ENCODE measurements around the gene TFDP1.

TFDP1 gene

DNA sequence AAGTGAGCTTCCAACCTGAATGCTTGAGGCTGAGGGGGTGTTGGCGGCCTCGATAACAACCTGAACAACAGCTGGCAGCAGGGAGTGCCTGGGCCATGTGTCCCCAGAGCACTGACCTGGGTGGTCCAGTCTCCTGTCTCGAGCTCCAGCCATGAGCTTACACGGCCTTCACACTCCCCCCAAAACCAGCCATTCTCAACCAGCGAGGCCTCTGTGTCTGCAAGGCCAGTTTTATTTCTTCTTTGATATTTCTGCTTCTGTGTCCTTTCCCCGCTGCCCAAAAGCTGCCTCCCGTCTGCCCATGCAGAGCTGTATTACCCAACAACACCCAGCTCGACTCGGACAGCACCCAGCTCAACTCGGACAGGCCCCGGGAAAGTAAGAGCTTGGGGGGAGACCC, 32.5 kb upstream of the TFDP1 start:
- H3K4me3 ChIP-seq (ENCODE audit: low read length): no peak overlapping the region
- no peak overlapping the region for H3K9ac ChIP-seq (ENCODE audit: low read depth, low read length)
- peaks cover 59% of the 10 kb centered on the region for H3K36me3 ChIP-seq (ENCODE audit: insufficient read depth, low read length)
- H3K4me2 ChIP-seq (ENCODE audit: low read length): no peak overlapping the region
- H3K27me3 ChIP-seq (ENCODE audit: control insufficient read depth, insufficient read depth, low read length): no peaks in the 10 kb centered on the region
- H3K4me1 ChIP-seq (ENCODE audit: control insufficient read depth, insufficient read depth, low read length): peaks cover 10% of the 10 kb centered on the region
- H3K9me3 ChIP-seq (replicated peaks; ENCODE audit: low read length): no peaks in the 10 kb centered on the region

DNA sequence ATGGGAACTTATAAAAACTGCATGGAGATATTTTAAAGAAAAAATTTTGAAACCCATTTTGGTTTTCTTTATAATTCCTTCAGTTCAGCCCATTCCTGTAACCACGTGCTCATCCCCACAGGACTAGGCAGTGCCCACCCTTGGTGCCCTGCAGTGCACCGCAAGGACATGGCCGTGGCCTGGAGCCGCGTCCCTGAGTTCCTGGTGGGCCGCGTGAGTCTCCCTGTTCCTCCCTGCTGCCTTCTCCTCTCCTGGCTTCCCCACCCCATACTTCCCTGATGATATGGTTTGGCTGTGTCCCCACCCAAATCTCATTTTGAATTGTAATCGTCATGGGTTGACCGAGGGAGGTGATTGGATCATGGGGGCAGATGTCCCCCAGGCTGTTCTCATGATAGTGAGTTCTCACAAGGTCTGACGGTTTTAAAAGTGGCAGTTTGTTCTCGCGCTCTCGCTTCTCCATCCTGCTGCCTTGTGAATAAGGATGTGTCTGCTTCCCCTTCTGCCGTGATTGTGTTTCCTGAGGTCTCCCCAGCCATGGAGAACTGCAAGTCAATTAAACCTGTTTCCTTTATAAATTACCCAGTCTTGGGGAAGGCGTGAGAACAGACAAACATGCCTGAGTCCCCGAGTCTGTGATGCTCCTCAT, 31.6 kb upstream of the TFDP1 start:
- Histone ChIP-seq H3K9ac (ENCODE audit: low read depth, low read length) (no peak overlapping the region), H3K4me2 (ENCODE audit: low read length) (no peak overlapping the region), H3K4me1 (ENCODE audit: control insufficient read depth, insufficient read depth, low read length) (peaks cover 2% of the 10 kb centered on the region), H3K4me3 (ENCODE audit: low read length) (no peak overlapping the region), H3K27me3 (ENCODE audit: control insufficient read depth, insufficient read depth, low read length) (no peaks in the 10 kb centered on the region), H3K36me3 (ENCODE audit: insufficient read depth, low read length) (peaks cover 54% of the 10 kb centered on the region), H3K9me3 (replicated peaks; ENCODE audit: low read length) (no peaks in the 10 kb centered on the region)

DNA sequence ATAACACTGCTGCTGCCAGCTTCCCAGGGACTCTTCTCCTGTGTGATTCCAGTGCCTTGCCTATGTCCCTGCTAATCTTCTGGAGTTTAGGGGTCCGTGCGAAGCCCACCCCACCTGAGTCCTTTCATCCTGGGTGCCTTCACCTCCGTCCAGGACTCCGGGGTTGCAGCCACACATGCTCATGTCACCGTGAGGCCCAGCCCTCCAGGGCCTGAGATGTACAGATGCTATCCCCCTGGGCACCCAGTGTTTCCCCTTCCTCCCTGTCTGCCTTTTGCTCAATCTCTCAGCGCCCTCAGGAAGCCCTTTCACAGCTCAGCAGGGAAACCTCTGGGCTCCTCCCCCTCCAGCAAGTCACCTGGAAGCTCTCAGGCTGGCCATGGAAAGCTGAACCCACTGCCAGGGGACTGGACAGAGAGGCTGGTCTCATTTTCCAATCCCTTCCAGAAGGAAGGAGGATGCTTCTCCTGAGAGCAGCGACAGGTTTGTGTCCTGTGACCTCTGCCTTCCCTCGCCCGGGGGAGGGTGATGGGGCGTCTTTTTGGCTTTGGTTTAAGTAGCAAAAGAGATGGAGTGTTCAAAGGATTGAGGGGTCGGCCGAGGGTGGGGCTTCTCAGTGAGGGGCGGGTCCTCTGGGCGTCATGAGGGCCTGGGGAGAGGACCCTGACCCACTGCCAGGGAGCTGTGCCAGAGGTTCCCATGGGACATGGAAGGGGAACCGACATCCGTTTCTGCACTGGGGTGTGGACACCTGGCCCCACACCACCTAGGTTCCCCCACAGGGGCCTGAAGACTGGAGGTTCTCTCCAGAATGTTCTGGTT, 30.8 kb upstream of the TFDP1 start:
- H3K27me3 ChIP-seq (ENCODE audit: control insufficient read depth, insufficient read depth, low read length): no peaks in the 10 kb centered on the region
- no peak overlapping the region for H3K4me3 ChIP-seq (ENCODE audit: low read length)
- H3K4me1 ChIP-seq (ENCODE audit: control insufficient read depth, insufficient read depth, low read length): no peaks in the 10 kb centered on the region
- H3K9me3 ChIP-seq (replicated peaks; ENCODE audit: low read length): no peaks in the 10 kb centered on the region
- no peak overlapping the region for H3K9ac ChIP-seq (ENCODE audit: low read depth, low read length)
- H3K36me3 ChIP-seq (ENCODE audit: insufficient read depth, low read length): peaks cover 48% of the 10 kb centered on the region
- H3K4me2 ChIP-seq (ENCODE audit: low read length): no peak overlapping the region

DNA sequence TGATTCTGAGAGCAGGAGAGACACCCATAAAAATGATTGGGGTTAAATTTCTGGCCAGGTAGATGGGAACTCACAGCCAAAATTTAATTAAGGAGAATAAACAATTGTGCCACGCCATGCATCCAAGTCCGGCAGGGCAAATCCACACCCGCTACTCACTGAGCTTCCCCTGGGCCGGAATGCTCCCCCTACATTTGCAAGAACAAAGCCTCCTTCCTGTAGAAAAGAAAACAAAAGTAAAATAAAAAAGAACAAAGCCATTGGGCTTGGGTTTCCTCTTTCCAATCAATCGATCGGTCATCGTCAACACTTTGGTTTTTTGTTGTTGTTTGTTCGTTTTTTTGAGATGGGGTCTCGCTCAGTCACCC, 30.2 kb upstream of the TFDP1 start:
- H3K9me3 ChIP-seq (replicated peaks; ENCODE audit: low read length): no peaks in the 10 kb centered on the region
- H3K4me3 ChIP-seq (ENCODE audit: low read length): no peak overlapping the region
- H3K9ac ChIP-seq (ENCODE audit: low read depth, low read length): no peak overlapping the region
- no peaks in the 10 kb centered on the region for H3K4me1 ChIP-seq (ENCODE audit: control insufficient read depth, insufficient read depth, low read length)
- no peak overlapping the region for H3K4me2 ChIP-seq (ENCODE audit: low read length)
- H3K27me3 ChIP-seq (ENCODE audit: control insufficient read depth, insufficient read depth, low read length): no peaks in the 10 kb centered on the region
- H3K36me3 ChIP-seq (ENCODE audit: insufficient read depth, low read length): peaks cover 42% of the 10 kb centered on the region

DNA sequence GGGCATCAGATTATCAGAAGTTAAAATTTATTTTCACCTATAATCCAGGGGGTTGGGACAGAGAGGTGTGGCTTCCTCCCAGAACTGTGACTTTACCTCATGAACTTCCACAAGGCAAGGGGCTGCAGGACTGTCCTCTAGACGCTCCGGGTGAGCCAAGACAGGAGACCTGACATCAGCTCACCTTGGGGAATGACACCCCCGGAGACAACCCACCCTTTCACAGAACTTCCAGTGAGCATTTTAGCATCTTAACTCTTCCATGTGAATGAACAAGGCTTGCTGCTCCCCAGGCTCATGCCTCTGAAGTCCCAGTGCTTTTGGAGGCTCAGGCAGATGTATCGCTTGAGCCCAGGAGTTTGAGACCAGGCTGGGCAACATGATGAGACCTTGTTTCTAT, 29.4 kb upstream of the TFDP1 start:
- H3K27me3 ChIP-seq (ENCODE audit: control insufficient read depth, insufficient read depth, low read length): no peaks in the 10 kb centered on the region
- peaks cover 38% of the 10 kb centered on the region for H3K36me3 ChIP-seq (ENCODE audit: insufficient read depth, low read length)
- no peak overlapping the region for H3K9ac ChIP-seq (ENCODE audit: low read depth, low read length)
- H3K4me1 ChIP-seq (ENCODE audit: control insufficient read depth, insufficient read depth, low read length): no peaks in the 10 kb centered on the region
- H3K4me2 ChIP-seq (ENCODE audit: low read length): no peak overlapping the region
- no peaks in the 10 kb centered on the region for H3K9me3 ChIP-seq (replicated peaks; ENCODE audit: low read length)
- no peak overlapping the region for H3K4me3 ChIP-seq (ENCODE audit: low read length)

DNA sequence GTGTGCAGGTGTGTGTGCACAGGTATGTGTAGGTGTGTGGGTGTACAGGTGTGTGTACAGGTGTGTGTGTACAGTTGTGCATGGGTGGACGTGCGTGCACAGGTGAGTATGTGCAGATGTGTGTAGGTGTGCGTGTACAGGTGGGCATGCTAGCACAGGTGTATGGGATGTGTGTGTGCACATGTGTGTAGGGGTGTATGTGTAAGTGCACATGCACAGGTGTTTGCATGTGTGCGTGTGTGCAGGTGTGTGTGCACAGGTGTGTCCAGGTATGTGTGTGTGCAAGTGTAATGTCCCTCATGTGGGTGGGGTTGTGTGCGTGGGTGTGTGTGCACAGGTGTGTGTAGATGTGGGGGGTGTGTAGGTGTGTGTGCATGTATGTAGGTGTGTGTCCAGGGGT, 27.5 kb upstream of the TFDP1 start:
- no peak overlapping the region for H3K4me3 ChIP-seq (ENCODE audit: low read length)
- H3K36me3 ChIP-seq (ENCODE audit: insufficient read depth, low read length): peaks cover 19% of the 10 kb centered on the region
- no peaks in the 10 kb centered on the region for H3K9me3 ChIP-seq (replicated peaks; ENCODE audit: low read length)
- H3K9ac ChIP-seq (ENCODE audit: low read depth, low read length): no peak overlapping the region
- H3K4me2 ChIP-seq (ENCODE audit: low read length): no peak overlapping the region
- H3K4me1 ChIP-seq (ENCODE audit: control insufficient read depth, insufficient read depth, low read length): peaks cover under 1% of the 10 kb centered on the region
- H3K27me3 ChIP-seq (ENCODE audit: control insufficient read depth, insufficient read depth, low read length): no peaks in the 10 kb centered on the region

DNA sequence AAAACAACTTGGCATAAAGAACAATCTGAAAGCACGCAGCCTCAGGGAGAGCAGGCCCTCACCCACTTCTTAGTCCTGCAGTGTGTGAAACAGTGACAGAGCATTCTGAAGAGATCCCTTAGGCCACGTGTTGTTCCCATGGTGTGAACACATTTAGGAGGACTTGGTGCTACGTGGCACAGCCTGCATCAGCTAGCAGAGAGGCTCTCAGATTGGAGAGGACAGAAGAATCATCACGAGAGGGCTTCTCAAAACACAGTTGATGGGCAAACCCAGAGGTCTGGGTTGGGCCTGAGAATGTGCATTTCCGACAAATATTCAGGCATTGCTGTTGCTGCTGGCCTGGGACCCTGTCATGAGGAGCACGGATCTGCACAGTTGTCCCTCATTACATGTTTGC, 26.1 kb upstream of the TFDP1 start:
- no peak overlapping the region for H3K4me2 ChIP-seq (ENCODE audit: low read length)
- no peak overlapping the region for H3K9ac ChIP-seq (ENCODE audit: low read depth, low read length)
- no peak overlapping the region for H3K4me3 ChIP-seq (ENCODE audit: low read length)
- H3K27me3 ChIP-seq (ENCODE audit: control insufficient read depth, insufficient read depth, low read length): no peaks in the 10 kb centered on the region
- H3K36me3 ChIP-seq (ENCODE audit: insufficient read depth, low read length): peaks cover 5% of the 10 kb centered on the region
- H3K4me1 ChIP-seq (ENCODE audit: control insufficient read depth, insufficient read depth, low read length): peaks cover 4% of the 10 kb centered on the region
- H3K9me3 ChIP-seq (replicated peaks; ENCODE audit: low read length): no peaks in the 10 kb centered on the region

DNA sequence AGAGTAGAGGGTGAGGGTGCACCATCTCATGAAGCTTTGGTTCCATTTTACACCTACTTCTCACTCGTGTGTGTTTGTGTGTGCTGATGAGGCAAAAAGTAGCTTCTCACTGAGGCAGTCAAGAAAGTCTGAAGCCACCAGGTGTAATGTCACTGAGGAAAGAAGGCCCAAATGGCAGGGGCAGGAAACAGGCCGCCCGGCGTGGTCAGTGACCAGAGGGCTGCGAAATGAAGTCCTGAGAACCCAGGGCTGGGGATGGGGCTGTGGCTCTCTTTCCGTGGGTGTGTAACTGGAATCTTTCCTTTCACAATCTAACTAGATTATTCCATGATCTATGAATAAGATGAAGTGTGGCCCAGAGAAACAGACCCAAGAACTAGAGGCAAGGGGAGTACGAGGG, 25.5 kb upstream of the TFDP1 start:
- H3K4me3 ChIP-seq (ENCODE audit: low read length): no peak overlapping the region
- H3K4me2 ChIP-seq (ENCODE audit: low read length): no peak overlapping the region
- peaks cover 4% of the 10 kb centered on the region for H3K4me1 ChIP-seq (ENCODE audit: control insufficient read depth, insufficient read depth, low read length)
- H3K9me3 ChIP-seq (replicated peaks; ENCODE audit: low read length): no peaks in the 10 kb centered on the region
- H3K9ac ChIP-seq (ENCODE audit: low read depth, low read length): no peak overlapping the region
- H3K27me3 ChIP-seq (ENCODE audit: control insufficient read depth, insufficient read depth, low read length): no peaks in the 10 kb centered on the region
- H3K36me3 ChIP-seq (ENCODE audit: insufficient read depth, low read length): no peaks in the 10 kb centered on the region

DNA sequence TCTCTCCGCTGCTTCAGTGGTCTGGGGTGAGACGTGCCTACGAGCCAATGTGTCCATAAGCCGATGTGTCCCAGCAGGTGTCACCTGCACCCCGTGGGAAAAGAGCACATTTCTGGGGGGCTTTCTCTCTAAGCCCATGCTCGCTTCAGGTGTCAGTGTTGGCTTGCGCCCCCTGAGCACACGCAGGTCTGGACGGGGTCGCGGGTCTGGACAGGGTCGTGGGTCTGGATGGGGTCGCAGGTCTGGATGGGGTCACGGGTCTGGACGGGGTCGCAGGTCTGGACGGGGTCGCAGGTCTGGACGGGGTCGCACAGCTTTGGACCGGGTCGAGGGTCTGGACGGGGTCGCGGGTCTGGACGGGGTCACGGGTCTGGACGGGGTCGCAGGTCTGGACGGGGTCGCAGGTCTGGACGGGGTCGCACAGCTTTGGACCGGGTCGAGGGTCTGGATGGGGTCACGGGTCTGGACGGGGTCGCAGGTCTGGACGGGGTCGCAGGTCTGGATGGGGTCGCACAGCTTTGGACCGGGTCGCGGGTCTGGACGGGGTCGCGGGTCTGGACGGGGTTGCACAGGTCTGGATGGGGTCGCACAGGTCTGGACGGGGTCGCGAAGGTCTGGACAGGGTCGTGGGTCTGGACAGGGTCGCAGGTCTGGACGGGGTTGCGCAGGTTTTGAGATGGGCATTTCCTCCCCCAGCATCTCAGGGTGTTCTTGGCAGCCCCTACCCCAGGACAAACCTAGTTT, 24.5 kb upstream of the TFDP1 start:
- H3K4me3 ChIP-seq (ENCODE audit: low read length): no peak overlapping the region
- H3K4me1 ChIP-seq (ENCODE audit: control insufficient read depth, insufficient read depth, low read length): peaks cover 4% of the 10 kb centered on the region
- H3K4me2 ChIP-seq (ENCODE audit: low read length): no peak overlapping the region
- H3K9ac ChIP-seq (ENCODE audit: low read depth, low read length): no peak overlapping the region
- no peaks in the 10 kb centered on the region for H3K9me3 ChIP-seq (replicated peaks; ENCODE audit: low read length)
- H3K27me3 ChIP-seq (ENCODE audit: control insufficient read depth, insufficient read depth, low read length): no peaks in the 10 kb centered on the region
- H3K36me3 ChIP-seq (ENCODE audit: insufficient read depth, low read length): no peaks in the 10 kb centered on the region

DNA sequence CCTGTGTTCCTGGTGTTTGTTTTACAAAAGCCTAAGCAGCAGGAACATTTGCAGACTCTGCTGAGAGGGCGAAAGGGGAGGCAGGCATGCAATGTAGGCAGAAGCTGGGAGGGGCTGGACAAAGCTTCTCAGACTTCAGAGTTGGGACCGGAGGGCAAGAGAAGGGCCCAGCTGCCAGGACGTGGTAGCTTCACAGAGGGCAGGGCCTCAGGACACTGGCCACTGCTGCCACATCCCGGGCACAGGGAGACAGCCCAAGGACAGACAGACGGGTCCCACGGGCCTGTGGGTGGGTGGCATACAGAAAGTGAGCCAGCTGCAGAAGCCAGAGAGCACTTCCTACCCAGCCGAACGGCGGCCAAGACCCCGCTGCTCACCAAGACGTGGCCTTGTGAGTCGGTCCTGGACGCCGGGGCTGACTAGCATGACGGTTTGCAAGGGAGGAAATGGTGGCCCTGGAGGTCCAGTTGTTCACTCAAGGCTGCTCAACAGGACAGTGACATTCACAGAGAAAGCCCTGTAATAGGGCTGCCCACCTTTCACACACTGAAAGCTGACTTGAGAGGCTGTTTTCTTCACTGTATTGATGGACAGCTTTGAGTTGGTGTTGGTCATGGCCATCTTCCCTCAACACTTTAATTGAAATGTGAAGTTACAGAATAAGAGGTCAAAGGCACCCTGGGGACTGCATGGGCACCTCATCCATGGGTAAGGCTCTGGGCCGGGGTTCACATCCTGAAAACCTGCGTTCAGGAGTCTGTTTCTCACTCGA, 23.7 kb upstream of the TFDP1 start:
- Histone ChIP-seq H3K36me3 (ENCODE audit: insufficient read depth, low read length) (no peaks in the 10 kb centered on the region), H3K9me3 (replicated peaks; ENCODE audit: low read length) (no peaks in the 10 kb centered on the region), H3K27me3 (ENCODE audit: control insufficient read depth, insufficient read depth, low read length) (no peaks in the 10 kb centered on the region), H3K4me1 (ENCODE audit: control insufficient read depth, insufficient read depth, low read length) (peaks cover 4% of the 10 kb centered on the region), H3K9ac (ENCODE audit: low read depth, low read length) (no peak overlapping the region), H3K4me3 (ENCODE audit: low read length) (no peak overlapping the region), H3K4me2 (ENCODE audit: low read length) (no peak overlapping the region)

DNA sequence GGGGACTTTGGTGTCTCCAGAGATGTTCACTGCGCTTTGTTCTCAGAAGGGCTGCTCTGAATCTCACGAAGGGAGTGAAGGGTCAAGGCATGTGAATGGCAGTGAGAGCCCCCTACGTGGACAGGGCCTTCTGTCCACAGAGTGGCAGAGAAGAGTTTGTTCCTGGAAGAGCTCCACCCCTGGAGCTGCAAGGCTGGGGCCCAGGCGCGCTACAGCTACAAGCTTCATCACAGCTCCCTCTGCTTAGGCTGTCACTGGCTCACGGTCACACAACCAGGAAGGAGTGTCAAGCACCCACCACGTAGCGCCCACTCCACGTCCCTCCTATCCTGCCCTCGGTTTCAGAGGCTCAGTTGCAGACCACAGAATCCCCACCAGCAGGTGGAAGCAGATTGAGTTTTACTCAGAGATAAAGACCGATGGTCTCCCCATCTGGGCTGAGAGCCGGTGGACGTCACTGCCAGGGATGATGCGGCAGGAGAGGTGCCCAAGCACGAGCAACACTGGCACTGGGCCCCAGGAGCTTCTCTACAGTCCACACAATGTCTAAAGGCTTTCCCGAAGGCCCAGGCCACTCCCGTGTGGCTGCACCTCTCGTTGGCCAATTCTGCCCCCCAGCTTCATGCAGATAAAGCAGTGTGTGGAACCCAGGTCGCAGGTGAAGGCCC, 23.0 kb upstream of the TFDP1 start:
- Histone ChIP-seq H3K4me2 (ENCODE audit: low read length) (no peak overlapping the region), H3K4me3 (ENCODE audit: low read length) (no peak overlapping the region), H3K9ac (ENCODE audit: low read depth, low read length) (no peak overlapping the region), H3K4me1 (ENCODE audit: control insufficient read depth, insufficient read depth, low read length) (peaks cover 4% of the 10 kb centered on the region), H3K27me3 (ENCODE audit: control insufficient read depth, insufficient read depth, low read length) (no peaks in the 10 kb centered on the region), H3K9me3 (replicated peaks; ENCODE audit: low read length) (no peaks in the 10 kb centered on the region), H3K36me3 (ENCODE audit: insufficient read depth, low read length) (no peaks in the 10 kb centered on the region)

Data from skeletal muscle satellite cell (primary cell).